OCI-LY7 (cell line): ENCODE data around the gene ANAPC16. TPM values are rescaled to one million over a fixed set of nuclear protein-coding genes. Genes with fewer than 3 reads are reported as not detected.

Source experiments
- BruUV-seq: library from RNA; stranded (reverse); fragments of 400-500 nt; replicated peaks from 2 replicates; lab custom pipeline; 2021; lab: Mats Ljungman, UMichigan
- CTCF ChIA-PET: fragments of 300-600 bp; sonication (Branson Sonifier 250); formaldehyde crosslinking; loops from one replicate; lab custom pipeline; 2022; ENCODE audit warnings: antibody characterized with exemption; ENCODE audit not compliant: unreplicated experiment; lab: Charles Lee
- POLR2A ChIA-PET: fragments of 300-600 bp; sonication (Branson Sonifier 250); formaldehyde crosslinking; loops from one replicate; lab custom pipeline; 2022; ENCODE audit warnings: antibody characterized with exemption; lab: Charles Lee
- DNase-seq: peaks from one replicate; pipeline ENCODE4 v3.0.0-alpha.2; 2015; ENCODE audit warnings: low spot score
- H2AFZ ChIP-seq: fragments of 200-600 bp; sonication (generic), shearing (Covaris generic); 2 replicates; pipeline ENCODE4 v1.6.1; 2014; ENCODE audit warnings: mild to moderate bottlenecking, antibody characterized with exemption, low read length, moderate library complexity
- H3K27ac ChIP-seq: fragments of 200-600 bp; sonication (generic); 2 replicates; pipeline ENCODE4 v1.5.1; 2014; ENCODE audit warnings: mixed run types, low read depth, mild to moderate bottlenecking, moderate library complexity, low read length, inconsistent platforms; ENCODE audit not compliant: poor library complexity, severe bottlenecking
- H3K36me3 ChIP-seq: fragments of 200-600 bp; sonication (generic); 2 replicates; pipeline ENCODE4 v1.6.1; 2014; ENCODE audit warnings: mild to moderate bottlenecking, antibody characterized with exemption, low read length, moderate library complexity, mixed read lengths; ENCODE audit not compliant: insufficient read depth
- H3K4me1 ChIP-seq: fragments of 200-600 bp; sonication (generic); 2 replicates; pipeline ENCODE4 v1.5.1; 2014; ENCODE audit warnings: mild to moderate bottlenecking, low read length; ENCODE audit not compliant: insufficient read depth, poor library complexity, severe bottlenecking
- H3K4me2 ChIP-seq: fragments of 200-600 bp; sonication (generic); 2 replicates; pipeline ENCODE4 v1.6.1; 2014; ENCODE audit warnings: mild to moderate bottlenecking, low read length
- H3K4me3 ChIP-seq: fragments of 200-600 bp; sonication (generic); 2 replicates; pipeline ENCODE4 v1.5.1; 2014; ENCODE audit warnings: mild to moderate bottlenecking, low read depth, low read length; ENCODE audit not compliant: poor library complexity, severe bottlenecking
- H3K79me2 ChIP-seq: fragments of 200-600 bp; sonication (generic); 2 replicates; pipeline ENCODE4 v1.6.1; 2016; ENCODE audit warnings: low read depth, mild to moderate bottlenecking, low read length, moderate library complexity, mixed read lengths; ENCODE audit not compliant: insufficient read depth
- H3K9me2 ChIP-seq: fragments of 200-600 bp; sonication (generic); 2 replicates; pipeline ENCODE4 v1.6.1; 2016; ENCODE audit warnings: mild to moderate bottlenecking, low read length, mixed read lengths; ENCODE audit not compliant: insufficient read depth
- H3K9me3 ChIP-seq: fragments of 200-600 bp; sonication (generic); 2 replicates; pipeline ENCODE4 v1.6.1; 2014; ENCODE audit warnings: mild to moderate bottlenecking, mixed run types, low read length, mixed read lengths
- H4K20me1 ChIP-seq: fragments of 200-600 bp; sonication (generic); 2 replicates; pipeline ENCODE4 v1.6.1; 2014; ENCODE audit warnings: mild to moderate bottlenecking, antibody characterized with exemption, low read length, moderate library complexity, mixed read lengths; ENCODE audit not compliant: insufficient read depth
- EZH2phosphoT487 ChIP-seq: fragments of 200-600 bp; sonication (generic); IDR thresholded peaks from 2 replicates; pipeline ENCODE4 v1.6.1; 2018; ENCODE audit warnings: low read depth, borderline replicate concordance, mild to moderate bottlenecking, mixed run types, antibody characterized with exemption, low read length, moderate library complexity, mixed read lengths
- intact Hi-C: fragments of 100-400 bp; cut with micrococcal nuclease; formaldehyde crosslinking; loops from one replicate; pipeline ENCODE4 v1.10.0; 2022; ENCODE audit not compliant: unreplicated experiment
- total RNA-seq, 2 experiments: library from RNA; depleted of rRNA in 1 of 2; stranded (reverse); fragments of >200 nt in 1 of 2; shearing (Covaris generic) in 1 of 2; gene quantifications; 2 replicates each; pipeline ENCODE4 v1.2.3, GENCODE V29; 2014 to 2022
- TF ChIP-seq, protein P1 (sequence below): fragments of 200-600 bp; sonication (generic); conservative IDR thresholded peaks from 2 replicates; pipeline ENCODE4 v1.5.1; 2014; ENCODE audit warnings: mild to moderate bottlenecking, antibody characterized with exemption, low read length, moderate library complexity, mixed read lengths

The ANAPC16 gene
- total RNA-seq, 2 experiments from 2014 or later: 68.0 to 92.8 TPM

DNA sequence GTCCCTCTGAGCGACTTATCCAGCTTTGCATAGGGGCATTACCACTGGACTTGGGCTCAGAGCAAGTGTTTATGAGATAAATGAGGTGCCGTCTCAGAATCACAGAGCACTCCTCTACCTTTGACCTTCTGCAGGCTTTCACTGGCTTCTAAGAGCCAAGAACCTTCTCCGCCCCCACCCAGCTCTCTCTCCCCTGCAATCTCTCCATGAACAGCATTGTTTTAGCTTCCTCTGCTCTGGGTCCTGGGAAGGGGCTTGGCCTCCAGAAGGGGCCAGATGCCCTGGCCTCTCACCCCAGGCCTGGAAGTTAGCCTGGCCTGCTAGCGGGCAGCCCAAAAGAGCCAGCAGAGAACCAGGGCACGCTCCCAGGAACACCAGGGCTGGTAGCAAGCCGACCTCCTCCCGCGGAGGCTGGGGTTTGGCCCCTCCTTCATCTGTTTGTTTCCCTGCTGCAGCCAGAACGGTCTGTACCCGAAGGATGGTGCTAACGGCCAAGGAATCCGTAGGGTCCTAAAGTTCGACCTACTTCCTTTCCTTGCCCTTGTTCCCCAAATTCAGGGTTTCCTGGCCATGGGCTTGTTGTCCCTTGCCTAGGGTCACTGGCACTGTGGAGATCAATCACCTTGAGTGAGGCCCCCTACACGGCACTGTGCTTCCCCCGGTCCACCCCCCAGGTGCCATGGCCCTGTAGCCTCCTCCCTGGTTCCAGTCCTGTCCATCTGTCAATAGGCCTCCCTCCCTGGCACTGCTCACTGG is 39.2 kb downstream of the ANAPC16 start:
- Histone ChIP-seq H3K4me1 (peaks cover 46% of the 10 kb centered on the region), H2AFZ (peak overlapping the region; percentile 16; the same call in 1 of the 2 replicates), H3K27ac (no peak overlapping the region), H3K36me3 (no peaks in the 10 kb centered on the region), H3K9me2 (no peaks in the 10 kb centered on the region), H4K20me1 (no peaks in the 10 kb centered on the region), H3K79me2 (no peaks in the 10 kb centered on the region), H3K4me2 (peak overlapping the region; percentile 7; the same call in 1 of the 2 replicates), H3K4me3 (no peak overlapping the region), H3K9me3 (no peaks in the 10 kb centered on the region)
- DNase-seq: no peak
- BruUV-seq: no TSS peak
- ChIA-PET POLR2A (interaction anchor here (0.5 to 1.6 kb wide), 3 partner anchors 9 to 42 kb away, joined by 3 to 5 read pairs (median 4); no protein-coding TSS in a partner anchor), CTCF (no interaction called here)
- no peak for TF ChIP-seq EZH2phosphoT487
- intact Hi-C loops: no loop called here

GRCh38 chr10:72255977-72256729 is 40.3 kb downstream of the ANAPC16 start:
- CTCF ChIA-PET: no interaction called here
- no peak overlapping the region for H3K4me2 ChIP-seq
- TF ChIP-seq, protein P1, sequence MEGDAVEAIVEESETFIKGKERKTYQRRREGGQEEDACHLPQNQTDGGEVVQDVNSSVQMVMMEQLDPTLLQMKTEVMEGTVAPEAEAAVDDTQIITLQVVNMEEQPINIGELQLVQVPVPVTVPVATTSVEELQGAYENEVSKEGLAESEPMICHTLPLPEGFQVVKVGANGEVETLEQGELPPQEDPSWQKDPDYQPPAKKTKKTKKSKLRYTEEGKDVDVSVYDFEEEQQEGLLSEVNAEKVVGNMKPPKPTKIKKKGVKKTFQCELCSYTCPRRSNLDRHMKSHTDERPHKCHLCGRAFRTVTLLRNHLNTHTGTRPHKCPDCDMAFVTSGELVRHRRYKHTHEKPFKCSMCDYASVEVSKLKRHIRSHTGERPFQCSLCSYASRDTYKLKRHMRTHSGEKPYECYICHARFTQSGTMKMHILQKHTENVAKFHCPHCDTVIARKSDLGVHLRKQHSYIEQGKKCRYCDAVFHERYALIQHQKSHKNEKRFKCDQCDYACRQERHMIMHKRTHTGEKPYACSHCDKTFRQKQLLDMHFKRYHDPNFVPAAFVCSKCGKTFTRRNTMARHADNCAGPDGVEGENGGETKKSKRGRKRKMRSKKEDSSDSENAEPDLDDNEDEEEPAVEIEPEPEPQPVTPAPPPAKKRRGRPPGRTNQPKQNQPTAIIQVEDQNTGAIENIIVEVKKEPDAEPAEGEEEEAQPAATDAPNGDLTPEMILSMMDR: no peak
- no peak for TF ChIP-seq EZH2phosphoT487

GRCh38 chr10:72257051-72257892 is 41.5 kb downstream of the ANAPC16 start:
- ChIA-PET POLR2A (interaction anchor here (0.6 to 4.8 kb wide), 2 partner anchors 10 to 169 kb away, joined by 5 to 37 read pairs; no protein-coding TSS in a partner anchor), CTCF (no interaction called here)
- no peak overlapping the region for H3K4me3 ChIP-seq
- H3K4me1 ChIP-seq: peaks cover 59% of the 10 kb centered on the region
- H3K4me2 ChIP-seq: peak overlapping the region; percentile 42
- peak overlapping the region; percentile 36; the same call in 1 of the 2 replicates for H2AFZ ChIP-seq
- TF ChIP-seq, protein P1: no peak
- no peak for TF ChIP-seq EZH2phosphoT487
- no peaks in the 10 kb centered on the region for H3K79me2 ChIP-seq
- no peaks in the 10 kb centered on the region for H4K20me1 ChIP-seq
- DNase-seq: peak; percentile 32
- no peak overlapping the region for H3K27ac ChIP-seq
- H3K9me2 ChIP-seq: no peaks in the 10 kb centered on the region
- BruUV-seq: no TSS peak
- no peaks in the 10 kb centered on the region for H3K36me3 ChIP-seq
- no peaks in the 10 kb centered on the region for H3K9me3 ChIP-seq
- intact Hi-C loops: no loop called here

More at GRCh38 chr10:72255977-72256729, 40.3 kb downstream of the ANAPC16 start:
- no peaks in the 10 kb centered on the region for H3K36me3 ChIP-seq
- POLR2A ChIA-PET: interaction anchor here (0.6 to 1.2 kb wide), 5 partner anchors 8 to 416 kb away, joined by 3 to 5 read pairs (median 4); no protein-coding TSS in a partner anchor
- intact Hi-C loops: no loop called here
- no peak overlapping the region for H2AFZ ChIP-seq
- DNase-seq: no peak
- H3K4me3 ChIP-seq: no peak overlapping the region
- no peaks in the 10 kb centered on the region for H4K20me1 ChIP-seq
- H3K27ac ChIP-seq: no peak overlapping the region
- H3K9me2 ChIP-seq: no peaks in the 10 kb centered on the region
- H3K4me1 ChIP-seq: peaks cover 48% of the 10 kb centered on the region
- no peaks in the 10 kb centered on the region for H3K79me2 ChIP-seq
- BruUV-seq: no TSS peak
- H3K9me3 ChIP-seq: no peaks in the 10 kb centered on the region
